Stimulated activated naive CD4-positive, alpha-beta T cell (primary cell): ENCODE results near the gene KAT8.
"Not testable (repeated sequence)": the region's sequence is repeated elsewhere in the genome, so short reads cannot be mapped to it uniquely, and the experiment has no call there.

Experiments used
- DNase-seq, 6 experiments: peaks; one replicate each; lab custom pipeline; 2025; lab: John Stamatoyannopoulos, UW

KAT8 gene

DNA sequence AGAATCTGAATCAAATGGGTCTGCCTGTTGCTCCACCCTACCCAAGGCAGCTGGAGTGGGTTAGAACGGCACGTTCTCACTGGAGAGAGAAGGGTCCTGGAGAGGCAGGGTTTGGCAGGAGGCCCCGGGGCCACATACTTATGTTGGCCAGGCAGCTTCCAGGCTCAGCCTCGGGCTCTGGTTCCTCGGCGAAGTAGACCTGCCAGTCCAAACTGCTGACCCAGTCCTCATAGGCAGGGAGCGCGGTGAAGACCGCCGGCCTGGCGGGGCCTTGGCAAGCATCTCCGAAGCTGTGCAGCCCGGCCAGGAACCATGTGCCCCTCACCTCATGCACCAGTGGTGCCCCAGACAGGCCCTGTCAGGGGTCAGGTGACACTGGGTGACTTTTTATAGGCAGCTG is 33.5 kb upstream of the KAT8 start:
- no peak for DNase-seq

DNA sequence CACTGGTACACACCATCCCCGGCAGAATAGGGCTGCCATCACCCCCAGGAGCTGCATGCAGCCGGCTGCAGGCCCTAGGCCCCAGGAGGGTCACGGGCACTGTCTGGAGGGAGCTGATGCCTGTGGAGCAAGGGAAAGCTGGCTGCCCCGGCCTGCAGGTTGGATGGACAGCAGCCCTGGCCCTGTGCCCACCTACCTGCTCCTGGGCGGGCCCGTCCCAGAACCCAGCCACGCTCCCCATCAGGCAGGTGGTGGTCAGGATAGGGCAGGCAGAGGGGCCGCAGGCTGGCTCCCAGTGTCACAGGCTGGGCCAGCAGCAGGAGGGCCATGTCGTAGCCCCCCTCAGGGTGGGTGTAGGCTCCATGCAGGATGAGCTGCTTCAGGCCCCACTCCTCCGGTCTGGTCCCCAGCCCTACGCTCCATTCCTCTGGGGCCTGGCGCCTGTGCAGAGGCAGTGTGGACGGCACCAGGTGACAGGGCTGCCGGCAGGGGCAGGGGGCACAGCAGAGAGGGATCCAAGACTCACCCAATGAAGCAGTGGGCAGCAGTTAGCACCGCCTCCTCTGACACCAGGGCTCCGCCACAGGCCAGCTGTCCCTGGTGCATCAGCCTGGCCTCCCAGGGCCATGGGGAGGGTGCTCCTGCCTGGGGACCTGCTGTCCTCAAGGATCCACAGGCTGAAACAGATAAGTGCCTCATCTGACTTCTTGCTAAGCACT is 32.7 kb upstream of the KAT8 start:
- no peak for DNase-seq

DNA sequence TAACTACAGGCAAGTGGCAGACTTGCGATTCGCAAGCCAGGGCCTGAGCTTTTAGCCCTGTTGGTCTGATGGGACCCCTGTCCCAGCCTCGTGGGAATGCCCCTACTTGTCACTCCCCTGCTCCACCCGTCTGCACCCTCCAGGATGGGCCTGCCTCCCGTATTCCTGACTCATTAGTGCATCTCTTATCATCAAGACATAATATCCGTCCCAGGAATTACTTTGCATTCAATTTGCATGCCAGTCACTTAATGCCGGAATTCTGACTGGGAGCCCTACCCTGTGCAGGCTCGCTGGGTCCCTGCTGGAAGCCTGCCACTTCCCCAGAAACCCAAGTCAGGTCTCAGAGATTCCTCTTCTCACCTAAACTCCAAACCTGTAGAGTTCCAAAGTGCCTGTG is 32.1 kb upstream of the KAT8 start:
- DNase-seq: no peak

DNA sequence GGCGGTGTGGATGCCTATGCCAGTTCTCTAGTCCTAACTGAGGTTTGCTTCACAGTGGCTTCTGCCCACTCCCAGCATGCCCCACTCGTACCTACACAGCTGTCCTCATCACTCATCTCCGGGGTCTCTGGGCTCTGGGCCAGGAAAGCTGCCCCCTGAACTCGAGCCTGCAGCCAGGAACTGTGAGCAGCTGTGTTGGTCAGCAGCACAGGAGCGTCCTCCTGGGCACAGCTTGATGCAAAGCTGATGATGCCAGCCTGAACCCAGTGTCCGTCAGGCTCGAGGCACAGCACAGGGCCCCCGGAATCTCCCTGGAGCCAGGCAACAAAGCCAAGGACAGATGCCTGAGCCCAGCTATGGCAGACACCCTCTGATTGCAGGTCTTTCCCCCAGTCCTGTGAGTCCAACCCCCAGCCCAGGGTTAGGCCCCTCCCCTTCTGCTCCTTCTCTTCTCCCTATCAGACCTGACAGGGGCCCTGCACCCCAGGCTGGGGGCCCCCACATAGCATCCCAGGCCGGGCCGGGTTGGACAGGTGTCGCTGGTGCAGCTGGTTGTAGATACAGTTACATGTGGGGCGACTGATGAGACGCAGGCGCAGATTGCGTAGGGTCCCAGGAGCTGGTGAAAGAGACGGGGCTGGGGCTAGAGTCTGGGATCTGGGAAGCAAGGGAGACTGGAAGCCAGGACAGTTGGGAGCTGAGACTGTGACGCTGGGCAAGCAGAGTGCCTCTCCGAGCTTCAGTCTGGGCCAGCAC is 31.4 kb upstream of the KAT8 start:
- no peak for DNase-seq

DNA sequence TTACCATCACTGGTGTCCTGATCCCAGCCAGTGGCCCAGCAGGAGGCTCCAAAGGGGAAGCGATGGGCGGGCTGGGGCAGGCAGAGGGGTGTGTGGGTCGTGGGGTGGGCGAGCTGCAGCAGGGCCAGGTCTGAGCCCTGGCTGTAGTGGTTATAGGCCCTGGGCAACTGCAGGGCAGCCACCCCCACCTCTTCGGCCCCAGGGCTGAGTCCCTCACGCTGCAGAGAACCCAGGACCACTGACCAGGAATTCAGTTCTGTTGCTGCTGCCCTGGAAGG is 30.9 kb upstream of the KAT8 start:
- DNase-seq: no peak

DNA sequence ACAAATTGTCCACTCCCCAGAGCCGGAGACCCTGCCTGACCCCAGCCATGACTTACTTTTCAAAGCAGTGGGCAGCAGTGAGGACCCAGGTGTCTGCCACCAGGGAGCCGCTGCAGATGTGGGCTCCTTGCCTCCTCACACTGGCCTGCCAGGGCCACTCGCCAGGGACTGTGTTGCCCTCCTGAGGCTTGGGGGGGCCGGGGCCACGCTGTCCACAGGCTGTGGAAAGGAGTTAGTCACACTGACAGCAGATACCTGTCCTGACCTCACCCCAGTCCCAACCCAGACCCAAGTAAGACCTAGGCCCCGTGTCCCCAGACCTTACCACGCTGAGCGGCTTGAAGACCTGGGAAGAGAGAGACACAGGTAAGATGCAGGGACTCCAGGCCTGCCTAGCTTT is 30.0 kb upstream of the KAT8 start:
- no peak for DNase-seq

DNA sequence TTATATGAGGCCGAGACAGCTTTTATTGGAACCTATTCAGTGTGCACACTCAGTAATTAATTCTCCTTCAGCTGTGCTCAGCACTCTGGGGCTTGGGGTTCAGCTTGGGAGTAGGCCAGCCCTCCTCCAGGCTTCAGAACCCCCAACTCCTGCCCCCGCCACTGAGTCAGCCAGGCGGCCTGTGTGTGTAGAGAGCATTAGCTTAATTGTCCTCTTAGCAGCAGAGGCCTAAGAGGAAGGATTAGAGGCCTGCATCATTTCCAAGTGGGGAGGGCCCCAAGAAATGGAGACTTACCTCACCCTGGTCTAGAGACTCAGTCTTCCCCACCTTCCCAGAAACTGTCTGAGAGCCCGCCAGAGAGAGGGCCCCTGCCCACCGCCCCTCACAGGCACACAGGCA is 29.5 kb upstream of the KAT8 start:
- no peak for DNase-seq

DNA sequence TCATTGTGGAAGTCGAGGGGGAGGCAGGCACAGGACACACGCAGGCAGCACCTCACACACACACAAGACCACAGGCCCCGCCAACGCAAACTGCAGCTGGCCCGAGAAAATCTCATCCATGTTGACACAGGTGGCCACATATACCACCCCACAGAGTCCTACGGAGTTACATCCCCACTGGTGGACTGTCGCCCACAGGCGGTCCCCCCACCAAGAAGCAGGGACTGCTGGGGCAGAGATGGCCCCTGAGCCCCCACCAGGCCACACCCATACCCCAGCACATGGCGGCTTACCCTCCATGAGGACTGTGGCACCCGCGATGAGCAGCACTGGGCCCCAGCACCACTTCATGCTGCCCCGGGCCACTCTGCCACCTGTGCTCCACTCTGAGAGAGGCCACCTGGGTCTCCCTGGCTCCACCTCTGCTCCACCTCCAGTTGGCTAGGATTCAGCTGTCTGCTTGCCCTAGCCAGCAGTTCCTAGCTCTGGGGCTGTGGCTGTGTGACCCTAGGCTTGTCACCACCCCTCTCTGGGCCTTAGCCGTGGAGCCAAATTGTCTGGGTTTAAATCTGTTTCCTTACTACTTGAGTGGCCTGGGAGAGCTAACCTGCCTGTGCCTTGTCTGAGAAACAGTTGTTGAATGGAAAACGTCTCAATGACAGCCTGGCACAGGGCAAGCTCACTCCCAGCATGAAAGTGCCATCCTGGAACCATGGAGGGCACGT is 28.8 kb upstream of the KAT8 start, which contains the start of gene PRSS53:
PRSS53 (minus strand) TSS at position 485 of the 725 bp plus-strand sequence; CDS start at position 351, 134 bp downstream.
- DNase-seq: no peak

DNA sequence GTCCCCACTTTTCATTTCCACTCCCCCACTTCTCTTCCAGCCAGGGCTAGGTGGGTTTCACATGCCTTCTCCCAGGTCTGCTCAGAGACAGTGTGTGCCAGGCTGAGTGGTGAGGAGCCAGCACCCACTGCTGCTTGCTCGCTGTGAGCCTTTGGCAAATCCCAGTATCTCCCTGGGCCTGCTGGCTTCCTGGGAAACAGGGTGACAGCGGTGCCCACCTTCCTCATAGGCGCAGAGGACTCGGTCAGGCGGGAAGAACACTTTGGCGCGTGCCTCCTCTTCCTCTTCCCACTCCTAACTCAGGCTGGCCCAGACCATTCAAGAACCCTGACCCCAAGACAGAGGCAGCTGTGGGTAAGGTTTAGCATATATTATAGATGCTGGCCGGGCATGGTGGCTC is 28.3 kb upstream of the KAT8 start:
- no peak for DNase-seq

DNA sequence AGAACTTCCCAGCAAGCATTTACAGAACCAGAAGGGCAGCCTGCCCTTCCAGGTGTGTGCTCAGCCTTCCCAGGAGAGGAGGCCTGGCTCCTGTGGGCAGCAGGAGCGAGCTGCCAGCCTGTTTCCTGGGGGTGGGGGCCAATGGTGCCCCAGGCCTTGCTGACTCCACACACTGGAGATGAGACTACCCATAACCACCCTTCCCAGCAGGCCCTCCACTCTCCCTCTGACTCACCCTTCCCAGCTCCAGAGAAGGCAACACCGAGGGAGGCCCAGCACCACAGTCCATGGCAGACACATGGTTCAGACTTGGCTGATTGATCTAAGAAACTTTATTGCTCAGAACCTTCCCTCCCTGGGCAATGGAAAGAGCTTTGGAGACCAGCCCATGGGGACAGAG is 26.9 kb upstream of the KAT8 start:
- DNase-seq: no peak

DNA sequence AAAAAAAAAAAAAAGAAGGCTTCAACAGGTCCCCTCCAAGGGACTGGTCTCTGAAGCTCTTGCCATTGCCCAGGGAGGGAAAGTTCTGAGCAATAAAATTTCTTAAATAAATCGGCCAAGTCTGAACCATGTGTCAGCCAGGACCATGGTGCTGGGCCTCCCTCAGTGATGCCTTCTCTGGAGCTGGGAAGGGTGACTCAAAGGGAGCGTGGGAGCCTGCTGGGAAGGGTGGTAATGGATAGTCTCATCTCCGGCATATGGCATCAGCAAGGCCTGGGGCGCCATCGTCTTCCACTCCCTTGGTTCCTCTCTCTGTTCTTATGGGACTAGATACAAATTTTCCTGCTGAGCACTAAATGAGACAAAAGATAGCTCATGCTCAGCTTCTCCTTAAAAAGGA is 25.1 kb upstream of the KAT8 start:
- DNase-seq: no peak

DNA sequence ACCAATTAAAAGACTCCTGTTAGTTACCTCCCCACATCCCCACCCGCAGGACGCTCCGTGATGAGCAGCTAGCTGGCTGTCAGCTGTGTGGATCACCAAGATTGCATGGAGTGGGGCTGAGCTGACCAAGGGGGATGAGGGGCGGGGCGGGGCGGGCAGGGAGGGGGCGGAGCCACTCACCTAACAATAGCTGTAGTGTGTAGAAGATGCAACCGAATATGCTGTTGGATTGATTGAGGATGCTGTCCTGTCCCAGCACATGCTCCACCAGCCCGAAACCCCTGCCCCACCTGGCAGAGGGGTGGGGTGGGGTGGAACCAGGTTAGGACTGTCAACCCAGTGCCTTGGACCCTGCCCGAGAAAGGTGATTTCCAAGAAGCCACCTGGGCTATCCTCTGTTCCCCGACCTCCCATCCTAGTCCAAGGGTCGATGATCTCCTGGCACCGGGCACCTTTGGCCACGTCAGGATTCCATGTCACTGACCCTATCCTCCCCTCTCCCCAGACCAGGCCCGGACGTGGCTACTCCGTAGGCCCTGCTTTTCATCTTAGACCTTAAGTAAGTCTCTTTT is 24.2 kb upstream of the KAT8 start:
- DNase-seq: peak in 1 of 6 experiments; percentile 5

DNA sequence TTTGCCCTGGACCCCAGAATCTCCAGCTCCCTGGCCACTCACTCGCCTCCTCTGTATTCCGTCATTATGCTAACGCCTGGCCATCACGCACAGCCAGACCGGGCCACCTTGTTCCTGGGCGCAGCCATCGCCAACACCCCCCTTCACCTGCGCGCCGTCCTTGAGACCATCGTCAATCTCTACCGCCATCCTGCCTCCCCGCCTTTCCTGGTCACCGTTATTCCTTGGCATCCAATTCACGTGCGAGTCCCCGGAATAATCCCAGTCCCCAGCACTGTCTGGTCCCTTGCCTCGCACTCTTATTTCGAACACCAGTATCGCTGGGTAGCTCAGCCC is 23.4 kb upstream of the KAT8 start:
- peak in 1 of 6 experiments; percentile 50 for DNase-seq

DNA sequence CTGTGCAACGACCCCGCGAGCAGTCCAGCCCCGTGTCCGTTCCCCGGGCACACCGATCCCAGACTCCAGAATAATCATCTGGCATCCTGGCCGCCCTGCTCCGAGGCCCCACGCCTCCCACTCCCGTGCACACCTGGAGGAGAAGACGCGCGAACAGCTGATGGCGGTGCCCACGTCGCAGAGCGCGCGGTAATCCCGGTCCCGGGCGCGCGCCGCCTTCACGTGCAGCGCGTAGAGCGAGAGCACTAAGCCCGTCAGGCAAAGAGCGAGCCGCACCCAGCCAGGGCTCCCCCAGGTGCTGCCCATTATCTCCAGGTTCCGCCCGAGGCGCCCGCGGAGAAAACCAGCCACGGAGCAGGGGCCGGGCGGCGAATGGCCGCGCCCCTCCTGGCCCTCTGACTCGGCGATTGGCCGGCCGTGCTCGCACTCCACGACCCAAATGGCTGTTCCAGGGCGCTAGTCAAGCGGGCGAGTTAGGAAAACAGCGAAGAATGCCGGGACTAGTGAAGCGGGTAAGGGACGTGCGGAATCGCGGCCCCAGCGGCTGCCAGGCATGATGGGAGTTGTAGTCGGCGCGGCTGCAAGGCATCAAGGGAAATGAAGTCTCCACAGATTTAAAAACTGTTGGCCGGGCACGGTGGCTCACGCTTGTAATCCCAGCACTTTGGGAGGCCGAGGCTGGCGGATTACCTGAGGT is 22.9 kb upstream of the KAT8 start, which contains the start of gene VKORC1:
VKORC1 (minus strand) TSS at position 374 of the 697 bp plus-strand sequence; CDS start at position 306, 68 bp downstream.
- DNase-seq: peak; percentile 79 to 96 (median 86)

DNA sequence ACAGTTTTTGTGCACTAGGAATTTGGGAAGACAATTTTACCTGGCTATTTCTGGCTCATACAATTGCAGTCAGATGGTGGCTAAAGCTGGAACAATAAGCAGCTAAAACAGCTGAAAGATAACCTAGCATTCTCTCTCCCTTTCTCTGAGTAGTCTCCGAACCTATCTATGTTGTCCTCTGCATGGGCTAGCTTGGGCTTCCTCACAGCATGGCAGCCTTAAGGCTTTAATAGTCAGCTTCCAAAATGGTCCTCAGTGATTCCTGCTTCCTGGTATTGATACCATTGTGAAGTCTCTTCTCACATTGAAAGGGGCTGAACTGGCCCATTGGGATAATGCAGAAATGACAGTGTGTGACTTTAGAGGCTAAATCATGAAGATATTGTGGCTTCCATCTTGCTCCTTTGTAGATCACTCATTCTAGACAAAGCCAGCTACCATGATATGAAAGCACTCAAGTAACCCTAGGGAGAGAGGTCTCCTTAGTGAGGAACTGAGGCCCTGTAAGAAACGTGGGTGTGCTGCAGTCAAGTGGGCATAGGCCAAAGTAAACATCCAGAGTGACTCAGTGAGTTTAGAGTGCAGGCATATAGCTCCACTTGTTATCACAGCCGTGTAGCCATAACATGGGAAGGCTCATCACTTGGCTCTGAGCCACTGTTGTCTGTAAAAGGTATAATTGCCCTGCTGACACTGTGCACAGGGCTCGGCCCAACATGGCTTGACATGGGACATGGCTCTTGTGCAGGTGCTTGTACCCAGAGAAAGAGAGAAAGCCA is 17.4 kb upstream of the KAT8 start:
- no peak for DNase-seq

DNA sequence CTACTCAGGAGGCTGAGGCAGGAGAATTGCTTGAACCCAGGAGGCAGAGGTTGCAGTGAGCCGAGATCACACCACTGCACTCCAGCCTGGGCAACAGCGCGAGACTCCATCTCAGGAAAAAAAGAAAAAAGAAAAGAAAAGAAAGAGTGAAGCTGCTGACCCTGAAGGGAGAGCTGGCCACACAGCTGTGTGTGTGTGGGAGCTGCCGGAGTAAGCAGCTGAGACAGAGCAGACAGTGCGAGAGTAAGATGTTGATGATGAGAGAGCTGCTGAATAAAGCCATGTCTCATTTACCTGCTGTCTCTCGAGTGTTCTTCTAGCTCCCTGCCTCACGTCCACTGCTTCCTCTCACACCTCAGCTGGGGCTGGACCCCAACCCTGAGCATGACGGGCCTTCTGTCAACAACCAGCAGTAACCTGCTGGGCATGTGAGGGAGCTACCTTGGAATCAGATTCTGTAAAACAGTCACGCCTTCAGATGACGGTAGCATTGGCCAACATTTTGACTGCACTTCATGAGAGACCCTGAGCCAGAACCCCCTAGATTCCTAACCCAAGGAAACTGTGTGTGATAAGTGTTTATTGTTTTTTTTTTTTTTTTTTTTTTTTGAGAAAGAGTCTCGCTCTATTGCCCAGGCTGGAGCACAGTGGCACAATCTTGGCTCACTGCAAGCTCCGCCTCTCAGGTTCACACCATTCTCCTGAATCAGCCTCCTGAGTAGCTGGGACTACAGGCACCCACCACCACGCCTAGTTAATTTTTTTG is 16.4 kb upstream of the KAT8 start:
- not testable (repeated sequence) for DNase-seq

DNA sequence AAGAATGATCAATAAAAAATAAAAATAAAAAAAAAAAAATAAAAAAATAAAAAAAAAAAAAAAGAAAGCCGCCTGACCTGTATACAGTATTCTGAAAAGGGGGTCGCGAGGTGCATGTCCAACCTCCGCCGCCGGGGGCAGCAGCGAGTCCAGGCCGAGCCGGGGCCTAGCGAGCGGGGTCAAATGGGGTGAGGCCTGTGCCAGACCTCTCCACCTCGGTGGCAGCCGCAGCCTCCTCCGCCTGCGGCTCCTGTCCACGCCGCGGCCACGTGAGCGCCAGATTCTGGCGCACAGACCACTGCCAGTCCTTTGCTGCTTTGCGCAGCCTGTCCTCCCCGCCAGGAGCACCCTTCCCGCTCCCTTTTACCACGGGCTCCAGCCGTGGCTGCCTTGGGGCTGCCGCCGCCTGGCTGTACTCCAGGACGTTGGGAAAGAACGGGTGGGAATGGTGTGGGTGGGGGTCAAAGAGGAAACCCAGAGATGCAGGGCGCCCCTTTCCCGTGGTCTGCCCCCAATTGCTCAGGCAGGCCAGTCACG is 11.7 kb upstream of the KAT8 start:
- peak; percentile 38 to 76 (median 69) for DNase-seq

DNA sequence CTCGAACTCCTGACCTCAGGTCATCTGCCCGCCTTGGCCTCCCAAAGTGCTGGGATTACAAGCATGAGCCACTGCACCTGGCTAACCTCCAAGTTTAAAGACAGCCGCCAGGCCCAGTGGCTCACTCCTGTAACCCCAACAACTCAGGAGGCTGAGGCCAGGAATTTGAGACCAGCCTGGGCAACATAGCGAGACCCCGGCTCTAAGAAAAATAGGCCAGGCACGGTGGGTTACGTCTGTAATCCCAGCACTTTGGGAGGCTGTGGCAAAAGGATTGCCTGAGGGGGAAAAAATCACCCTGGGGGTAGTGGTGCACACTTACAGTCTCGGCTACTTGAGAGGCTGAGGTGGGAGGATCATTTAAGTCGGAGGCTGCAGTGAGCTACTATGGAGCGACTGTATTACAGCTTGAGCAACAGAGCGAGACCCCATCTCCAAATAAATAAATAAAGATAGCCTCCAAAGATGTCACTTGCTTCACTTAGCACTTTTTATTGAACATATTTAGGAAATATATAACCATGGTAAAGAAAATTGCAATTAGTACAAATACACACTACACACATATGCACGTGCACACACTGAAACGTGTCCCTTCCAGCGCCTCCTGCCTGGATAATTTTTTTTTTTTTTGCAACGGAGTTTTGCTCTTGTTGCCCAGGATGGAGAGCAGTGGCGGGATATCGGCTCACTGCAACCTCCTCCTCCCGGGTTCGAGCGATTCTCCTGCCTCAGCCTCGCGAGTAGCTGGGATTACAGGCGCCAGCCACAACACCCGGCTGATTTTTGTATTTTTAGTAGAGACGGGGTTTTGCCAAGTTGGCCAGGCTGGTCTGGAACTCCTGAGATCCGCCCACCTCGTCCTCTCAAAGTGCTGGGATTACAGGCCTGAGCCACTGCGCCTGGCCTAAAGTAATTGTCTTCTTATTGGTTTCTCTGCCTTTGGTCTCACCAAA is 10.7 kb upstream of the KAT8 start:
- no peak for DNase-seq

DNA sequence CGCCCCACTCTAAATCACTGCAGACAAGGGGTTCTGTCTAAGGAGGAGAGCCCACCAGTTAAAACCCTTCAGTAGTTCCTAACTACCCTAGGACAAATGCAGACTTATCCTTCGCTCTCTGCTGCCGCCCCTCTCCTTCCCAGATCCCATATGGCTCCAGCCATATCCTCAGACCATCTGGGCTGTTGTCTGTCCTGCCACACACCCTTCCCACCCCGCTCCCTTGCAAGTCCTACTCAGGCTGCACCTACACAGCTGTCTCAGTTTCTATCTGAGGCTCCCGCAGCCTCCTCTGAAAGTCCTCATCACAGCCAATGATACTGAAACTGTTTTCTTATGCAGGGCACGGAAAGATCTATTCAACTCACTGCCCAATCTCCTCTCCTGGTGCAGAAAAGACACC is 10.0 kb upstream of the KAT8 start:
- no peak for DNase-seq
